ENCODE data around the gene NINL.
"Not testable (repeated sequence)": the region's sequence is repeated elsewhere in the genome, so short reads cannot be mapped to it uniquely, and the experiment has no call there.

The NINL gene

GRCh38 chr20:25489221-25489871 is 96.0 kb downstream of the NINL start:
- DNase-seq (ENCODE audit: insufficient read length, low spot score): no peak
- FAIRE-seq: no peak

GRCh38 chr20:25487975-25488374 is 97.4 kb downstream of the NINL start:
- FAIRE-seq (no peak), DNase-seq (ENCODE audit: insufficient read length, low spot score) (no peak)

GRCh38 chr20:25487306-25487705 is 98.0 kb downstream of the NINL start:
- FAIRE-seq (no peak), DNase-seq (ENCODE audit: insufficient read length, low spot score) (no peak)

- FAIRE-seq: no peak
- no peak for DNase-seq (ENCODE audit: insufficient read length, low spot score)
Observed at GRCh38 chr20:25486377-25486776, 99.0 kb downstream of the NINL start.

GRCh38 chr20:25485872-25486271 is 99.5 kb downstream of the NINL start:
- DNase-seq (ENCODE audit: insufficient read length, low spot score) (no peak), FAIRE-seq (no peak)

- FAIRE-seq: no peak
- DNase-seq (ENCODE audit: insufficient read length, low spot score): no peak
Observed at GRCh38 chr20:25484911-25485511, 100.3 kb downstream of the NINL start.

- no peak for FAIRE-seq
Observed at GRCh38 chr20:25484224-25484846, 101.0 kb downstream of the NINL start.

GRCh38 chr20:25483431-25484132 is 101.7 kb downstream of the NINL start:
- DNase-seq (ENCODE audit: insufficient read length, low spot score) (no peak), FAIRE-seq (no peak)

More at GRCh38 chr20:25484224-25484846, 101.0 kb downstream of the NINL start:
- no peak for DNase-seq (ENCODE audit: insufficient read length, low spot score)

GRCh38 chr20:25481918-25482253 is 103.4 kb downstream of the NINL start:
- DNase-seq (ENCODE audit: insufficient read length, low spot score) (no peak), FAIRE-seq (no peak)

- no peak for DNase-seq (ENCODE audit: insufficient read length, low spot score)
- no peak for FAIRE-seq
Observed at GRCh38 chr20:25481235-25481917, 104.0 kb downstream of the NINL start.

GRCh38 chr20:25480797-25481196 is 104.5 kb downstream of the NINL start:
- DNase-seq (ENCODE audit: insufficient read length, low spot score) (no peak), FAIRE-seq (no peak)

GRCh38 chr20:25480156-25480555 is 105.2 kb downstream of the NINL start:
- FAIRE-seq: no peak
- no peak for DNase-seq (ENCODE audit: insufficient read length, low spot score)

- no peak for FAIRE-seq
Observed at GRCh38 chr20:25479638-25480037, 105.7 kb downstream of the NINL start.

GRCh38 chr20:25478889-25479568 is 106.3 kb downstream of the NINL start:
- FAIRE-seq: no peak

More at GRCh38 chr20:25479638-25480037, 105.7 kb downstream of the NINL start:
- no peak for DNase-seq (ENCODE audit: insufficient read length, low spot score)

GRCh38 chr20:25477014-25477882 is 108.1 kb downstream of the NINL start:
- DNase-seq (ENCODE audit: insufficient read length, low spot score) (no peak), FAIRE-seq (no peak)

More at GRCh38 chr20:25478889-25479568, 106.3 kb downstream of the NINL start:
- no peak for DNase-seq (ENCODE audit: insufficient read length, low spot score)

- FAIRE-seq (no peak), DNase-seq (ENCODE audit: insufficient read length, low spot score) (no peak)
Observed at GRCh38 chr20:25476106-25477013, 109.0 kb downstream of the NINL start.

GRCh38 chr20:25473297-25473696 is 112.0 kb downstream of the NINL start:
- FAIRE-seq; DNase-seq (ENCODE audit: insufficient read length, low spot score): not testable (repeated sequence)

GRCh38 chr20:25471020-25471419 is 114.3 kb downstream of the NINL start:
- DNase-seq (ENCODE audit: insufficient read length, low spot score) (no peak), FAIRE-seq (no peak)
